SK-N-SH (cell line): Measurements from ENCODE around the gene CCNY. TPM values are rescaled to one million over a fixed set of nuclear protein-coding genes. Genes with fewer than 3 reads are reported as not detected.

Experiments
- CTCF ChIA-PET: fragments of 300-600, 350-600 bp; formaldehyde crosslinking; extraction: SDS; loops from one replicate; lab custom pipeline; 2021; lab: Yijun Ruan, JAX
- POLR2A ChIA-PET: fragments of 350-600 bp; sonication (Branson Sonifier 250); formaldehyde crosslinking; extraction: SDS; loops from one replicate; lab custom pipeline; 2020; ENCODE audit warnings: antibody characterized with exemption, inconsistent platforms; lab: Yijun Ruan, JAX
- DNase-seq: peaks from one replicate; pipeline ENCODE4 v3.0.0; 2012
- H2AFZ ChIP-seq: fragments of 200-600 bp; sonication (generic); 2 replicates; pipeline ENCODE4 v1.8.1; 2016; ENCODE audit warnings: antibody characterized with exemption, mild to moderate bottlenecking, low read depth
- H3F3A ChIP-seq: fragments of 200-600 bp; sonication (generic); replicated peaks from 2 replicates; pipeline ENCODE3; 2016; ENCODE audit warnings: antibody characterized with exemption, mild to moderate bottlenecking; ENCODE audit not compliant: insufficient read depth
- H3K27ac ChIP-seq, 2 experiments: fragments of 200-500 bp in 1 of 2; fragments of 200-600 bp in 1 of 2; sonication (Bioruptor generic) in 1 of 2; sonication (generic), shearing (Covaris generic) in 1 of 2; 2 replicates each; pipeline versions ENCODE4 v1.5.1 to v1.6.1; 2014 to 2016; ENCODE audit warnings: low read depth in 2 of 2, inconsistent platforms in 1 of 2, low read length in 1 of 2, mild to moderate bottlenecking in 1 of 2, mixed read lengths in 1 of 2
- H3K27me3 ChIP-seq: fragments of 200-600 bp; sonication (generic), shearing (Covaris generic); 2 replicates; pipeline ENCODE4 v1.6.1; 2016; ENCODE audit warnings: mixed run types; ENCODE audit not compliant: insufficient read depth
- H3K36me3 ChIP-seq, 2 experiments: fragments of 200-500 bp in 1 of 2; fragments of 200-600 bp in 1 of 2; sonication (Bioruptor generic) in 1 of 2; sonication (generic) in 1 of 2; replicated peaks in 1 of 2; 2 replicates each; pipeline versions ENCODE3 to v1.5.1; 2014 to 2016; ENCODE audit warnings: low read length in 1 of 2, mild to moderate bottlenecking in 1 of 2; ENCODE audit not compliant: insufficient read depth in 2 of 2, control insufficient read depth in 1 of 2
- H3K4me1 ChIP-seq, 2 experiments: fragments of 200-500 bp in 1 of 2; fragments of 200-600 bp in 1 of 2; sonication (Bioruptor generic) in 1 of 2; sonication (generic), shearing (Covaris generic) in 1 of 2; 2 replicates each; pipeline versions ENCODE4 v1.5.1 to v1.6.1; 2014 to 2016; ENCODE audit warnings: low read depth in 1 of 2, low read length in 1 of 2, mixed run types in 1 of 2; ENCODE audit not compliant: insufficient read depth in 2 of 2, control insufficient read depth in 1 of 2
- H3K4me2 ChIP-seq: fragments of 200-600 bp; sonication (generic), shearing (Covaris generic); 2 replicates; pipeline ENCODE4 v1.6.1; 2017; ENCODE audit warnings: mixed run types
- H3K4me3 ChIP-seq, 2 experiments: fragments of 200-500 bp in 1 of 2; fragments of 200-600 bp in 1 of 2; sonication (Bioruptor generic) in 1 of 2; sonication (generic), shearing (Covaris generic) in 1 of 2; 2 replicates each; pipeline versions ENCODE4 v1.5.1 to v1.8.1; 2014 to 2016; ENCODE audit warnings: low read depth in 2 of 2, inconsistent platforms in 1 of 2, low read length in 1 of 2, mild to moderate bottlenecking in 1 of 2, mixed read lengths in 1 of 2, moderate library complexity in 1 of 2
- H3K79me2 ChIP-seq: fragments of 200-600 bp; sonication (generic); 2 replicates; pipeline ENCODE4 v1.8.1; 2017; ENCODE audit warnings: mild to moderate bottlenecking; ENCODE audit not compliant: insufficient read depth
- H3K9ac ChIP-seq: fragments of 200-600 bp; sonication (generic); 2 replicates; pipeline ENCODE4 v1.6.1; 2017; ENCODE audit warnings: mixed run types
- H3K9me2 ChIP-seq: fragments of 200-600 bp; sonication (generic); 2 replicates; pipeline ENCODE4 v1.6.1; 2017; ENCODE audit warnings: mixed run types
- H3K9me3 ChIP-seq: fragments of 200-600 bp; sonication (generic); 2 replicates; pipeline ENCODE4 v1.6.1; 2017; ENCODE audit warnings: mixed run types, mild to moderate bottlenecking, moderate library complexity
- H4K20me1 ChIP-seq: fragments of 200-600 bp; sonication (generic); 2 replicates; pipeline ENCODE4 v1.6.1; 2017; ENCODE audit warnings: mild to moderate bottlenecking, mixed run types; ENCODE audit not compliant: insufficient read depth
- CHD2 ChIP-seq: fragments of 150-350 bp; IDR thresholded peaks from 2 replicates; pipeline ENCODE4 v1.6.1; 2018; ENCODE audit warnings: low read length; ENCODE audit not compliant: partially characterized antibody
- EP300 ChIP-seq, 2 experiments: IDR thresholded peaks; 2 replicates each; pipeline versions ENCODE4 v1.4.0 to v1.6.1; 2012; ENCODE audit warnings: borderline replicate concordance in 1 of 2, low read depth in 1 of 2, low read length in 1 of 2
- EZH2phosphoT487 ChIP-seq: fragments of 200-600 bp; sonication (generic); IDR thresholded peaks from 2 replicates; pipeline ENCODE4 v1.6.1; 2017; ENCODE audit warnings: low read depth, mixed run types, mild to moderate bottlenecking, antibody characterized with exemption, moderate library complexity, borderline replicate concordance
- FOSL2 ChIP-seq: IDR thresholded peaks from 2 replicates; pipeline ENCODE4 v1.4.0; 2012; ENCODE audit warnings: low read depth, mild to moderate bottlenecking, moderate library complexity, borderline replicate concordance
- FOXM1 ChIP-seq: IDR thresholded peaks from 2 replicates; pipeline ENCODE4 v1.4.0; 2012; ENCODE audit warnings: low read depth, mild to moderate bottlenecking
- JUND ChIP-seq: IDR thresholded peaks from 2 replicates; pipeline ENCODE4 v1.4.0; 2012
- MEF2A ChIP-seq: IDR thresholded peaks from 2 replicates; pipeline ENCODE4 v1.4.0; 2012; ENCODE audit warnings: low read depth, borderline replicate concordance
- POLR2AphosphoS5 ChIP-seq: IDR thresholded peaks from 2 replicates; pipeline ENCODE4 v1.6.1; 2012; ENCODE audit warnings: low read depth, low read length
- TCF12 ChIP-seq: IDR thresholded peaks from 2 replicates; pipeline ENCODE4 v1.4.0; 2012
- WGBS: methylation state at CpG from one replicate; pipeline ENCODE4 v1.1.6; 2017; ENCODE audit warnings: low lambda C conversion rate; 5-methylcytosine and 5-hydroxymethylcytosine counted together
- polyA plus RNA-seq, 3 experiments: library from polyadenylated mRNA; depleted of rRNA; stranded (reverse); fragments of >200 nt; gene quantifications; 2 replicates each; pipeline ENCODE4 v1.2.3, GENCODE V29; 2012
- TF ChIP-seq, protein P1 (sequence below): IDR thresholded peaks from 2 replicates; pipeline ENCODE4 v1.6.1; 2012; ENCODE audit warnings: mild to moderate bottlenecking, low read depth, low read length, moderate library complexity
- TF ChIP-seq, protein P2 (sequence below): IDR thresholded peaks from 2 replicates; pipeline ENCODE4; 2012
- TF ChIP-seq, protein P3 (sequence below): fragments of 200-600 bp; sonication (generic); IDR thresholded peaks from 2 replicates; pipeline ENCODE4 v1.6.1; 2017; ENCODE audit warnings: antibody characterized with exemption, mild to moderate bottlenecking, moderate library complexity
- TF ChIP-seq, protein P4 (sequence below): IDR thresholded peaks from 2 replicates; pipeline ENCODE4 v1.4.0; 2012; ENCODE audit warnings: low read depth
- TF ChIP-seq, protein P5 (sequence below): IDR thresholded peaks from 2 replicates; pipeline ENCODE4 v1.4.0; 2012; ENCODE audit warnings: low read depth, borderline replicate concordance

CCNY gene
- polyA plus RNA-seq, 1 of the 3 experiments (the other 2 are of a cell fraction) = 29.4 TPM

DNA sequence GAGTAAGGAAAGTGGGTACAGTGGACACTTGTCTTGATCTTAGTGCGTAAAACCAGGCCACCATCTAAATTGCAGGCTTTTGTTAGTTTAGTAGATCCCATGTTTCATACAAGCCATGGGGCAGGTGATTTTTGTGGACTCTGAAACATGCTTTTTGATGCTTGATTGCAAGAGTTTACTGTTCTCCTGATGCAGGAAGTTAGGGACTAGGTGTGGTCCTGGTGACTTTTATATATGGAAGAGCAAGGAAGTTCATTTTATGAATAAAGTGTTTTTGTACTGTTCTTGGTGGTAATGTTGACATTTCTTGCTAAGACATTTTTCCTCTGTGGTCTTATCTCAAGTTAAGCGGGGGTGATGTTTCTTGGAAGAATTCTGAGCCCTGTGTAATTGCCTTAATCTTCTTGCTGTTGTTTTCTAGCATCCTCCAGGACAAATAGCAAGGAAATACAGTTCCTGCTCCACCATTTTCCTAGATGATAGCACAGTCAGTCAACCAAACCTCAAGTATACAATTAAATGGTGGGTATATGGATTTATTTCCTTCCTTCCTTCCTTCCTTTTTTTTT, 179.9 kb downstream of the CCNY start:
- POLR2A ChIA-PET = no interaction called here
- no peak for DNase-seq
- Histone ChIP-seq H3K4me3 (no peak overlapping the region), H3K4me1 (peaks cover 0 to 7% of the 10 kb centered on the region in 2 experiments; a peak in 1 of 4 replicates), H3F3A (no peaks in the 10 kb centered on the region), H3K4me2 (no peak overlapping the region), H3K9me3 (no peaks in the 10 kb centered on the region), H3K9me2 (no peaks in the 10 kb centered on the region), H3K36me3 (peaks cover 0 to 2% of the 10 kb centered on the region in 2 experiments), H3K27me3 (no peaks in the 10 kb centered on the region), H4K20me1 (peaks cover 10% of the 10 kb centered on the region; the same call in 1 of the 2 replicates), H2AFZ (no peak overlapping the region), H3K9ac (no peak overlapping the region), H3K79me2 (peaks cover 26% of the 10 kb centered on the region), H3K27ac (no peak overlapping the region)
- WGBS = 100% methylated on average over 2 of the region's 2 CpGs
- TF ChIP-seq, protein P1, sequence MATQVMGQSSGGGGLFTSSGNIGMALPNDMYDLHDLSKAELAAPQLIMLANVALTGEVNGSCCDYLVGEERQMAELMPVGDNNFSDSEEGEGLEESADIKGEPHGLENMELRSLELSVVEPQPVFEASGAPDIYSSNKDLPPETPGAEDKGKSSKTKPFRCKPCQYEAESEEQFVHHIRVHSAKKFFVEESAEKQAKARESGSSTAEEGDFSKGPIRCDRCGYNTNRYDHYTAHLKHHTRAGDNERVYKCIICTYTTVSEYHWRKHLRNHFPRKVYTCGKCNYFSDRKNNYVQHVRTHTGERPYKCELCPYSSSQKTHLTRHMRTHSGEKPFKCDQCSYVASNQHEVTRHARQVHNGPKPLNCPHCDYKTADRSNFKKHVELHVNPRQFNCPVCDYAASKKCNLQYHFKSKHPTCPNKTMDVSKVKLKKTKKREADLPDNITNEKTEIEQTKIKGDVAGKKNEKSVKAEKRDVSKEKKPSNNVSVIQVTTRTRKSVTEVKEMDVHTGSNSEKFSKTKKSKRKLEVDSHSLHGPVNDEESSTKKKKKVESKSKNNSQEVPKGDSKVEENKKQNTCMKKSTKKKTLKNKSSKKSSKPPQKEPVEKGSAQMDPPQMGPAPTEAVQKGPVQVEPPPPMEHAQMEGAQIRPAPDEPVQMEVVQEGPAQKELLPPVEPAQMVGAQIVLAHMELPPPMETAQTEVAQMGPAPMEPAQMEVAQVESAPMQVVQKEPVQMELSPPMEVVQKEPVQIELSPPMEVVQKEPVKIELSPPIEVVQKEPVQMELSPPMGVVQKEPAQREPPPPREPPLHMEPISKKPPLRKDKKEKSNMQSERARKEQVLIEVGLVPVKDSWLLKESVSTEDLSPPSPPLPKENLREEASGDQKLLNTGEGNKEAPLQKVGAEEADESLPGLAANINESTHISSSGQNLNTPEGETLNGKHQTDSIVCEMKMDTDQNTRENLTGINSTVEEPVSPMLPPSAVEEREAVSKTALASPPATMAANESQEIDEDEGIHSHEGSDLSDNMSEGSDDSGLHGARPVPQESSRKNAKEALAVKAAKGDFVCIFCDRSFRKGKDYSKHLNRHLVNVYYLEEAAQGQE = no peak
- TF ChIP-seq JUND (no peak), POLR2AphosphoS5 (no peak), FOSL2 (no peak), MEF2A (no peak), EP300 (IDR thresholded peaks at IDR 0.05; ENCODE audit: borderline replicate concordance in 1 of 2, low read depth in 1 of 2, low read length in 1 of 2) (no peak), FOXM1 (no peak), CHD2 (no peak), EZH2phosphoT487 (no peak), TCF12 (no peak)
- TF ChIP-seq, protein P2, sequence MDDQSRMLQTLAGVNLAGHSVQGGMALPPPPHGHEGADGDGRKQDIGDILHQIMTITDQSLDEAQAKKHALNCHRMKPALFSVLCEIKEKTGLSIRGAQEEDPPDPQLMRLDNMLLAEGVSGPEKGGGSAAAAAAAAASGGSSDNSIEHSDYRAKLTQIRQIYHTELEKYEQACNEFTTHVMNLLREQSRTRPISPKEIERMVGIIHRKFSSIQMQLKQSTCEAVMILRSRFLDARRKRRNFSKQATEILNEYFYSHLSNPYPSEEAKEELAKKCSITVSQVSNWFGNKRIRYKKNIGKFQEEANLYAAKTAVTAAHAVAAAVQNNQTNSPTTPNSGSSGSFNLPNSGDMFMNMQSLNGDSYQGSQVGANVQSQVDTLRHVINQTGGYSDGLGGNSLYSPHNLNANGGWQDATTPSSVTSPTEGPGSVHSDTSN = no peak
- TF ChIP-seq, protein P3, sequence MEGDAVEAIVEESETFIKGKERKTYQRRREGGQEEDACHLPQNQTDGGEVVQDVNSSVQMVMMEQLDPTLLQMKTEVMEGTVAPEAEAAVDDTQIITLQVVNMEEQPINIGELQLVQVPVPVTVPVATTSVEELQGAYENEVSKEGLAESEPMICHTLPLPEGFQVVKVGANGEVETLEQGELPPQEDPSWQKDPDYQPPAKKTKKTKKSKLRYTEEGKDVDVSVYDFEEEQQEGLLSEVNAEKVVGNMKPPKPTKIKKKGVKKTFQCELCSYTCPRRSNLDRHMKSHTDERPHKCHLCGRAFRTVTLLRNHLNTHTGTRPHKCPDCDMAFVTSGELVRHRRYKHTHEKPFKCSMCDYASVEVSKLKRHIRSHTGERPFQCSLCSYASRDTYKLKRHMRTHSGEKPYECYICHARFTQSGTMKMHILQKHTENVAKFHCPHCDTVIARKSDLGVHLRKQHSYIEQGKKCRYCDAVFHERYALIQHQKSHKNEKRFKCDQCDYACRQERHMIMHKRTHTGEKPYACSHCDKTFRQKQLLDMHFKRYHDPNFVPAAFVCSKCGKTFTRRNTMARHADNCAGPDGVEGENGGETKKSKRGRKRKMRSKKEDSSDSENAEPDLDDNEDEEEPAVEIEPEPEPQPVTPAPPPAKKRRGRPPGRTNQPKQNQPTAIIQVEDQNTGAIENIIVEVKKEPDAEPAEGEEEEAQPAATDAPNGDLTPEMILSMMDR = no peak
- TF ChIP-seq, protein P4, sequence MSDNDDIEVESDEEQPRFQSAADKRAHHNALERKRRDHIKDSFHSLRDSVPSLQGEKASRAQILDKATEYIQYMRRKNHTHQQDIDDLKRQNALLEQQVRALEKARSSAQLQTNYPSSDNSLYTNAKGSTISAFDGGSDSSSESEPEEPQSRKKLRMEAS = no peak
- TF ChIP-seq, protein P5, sequence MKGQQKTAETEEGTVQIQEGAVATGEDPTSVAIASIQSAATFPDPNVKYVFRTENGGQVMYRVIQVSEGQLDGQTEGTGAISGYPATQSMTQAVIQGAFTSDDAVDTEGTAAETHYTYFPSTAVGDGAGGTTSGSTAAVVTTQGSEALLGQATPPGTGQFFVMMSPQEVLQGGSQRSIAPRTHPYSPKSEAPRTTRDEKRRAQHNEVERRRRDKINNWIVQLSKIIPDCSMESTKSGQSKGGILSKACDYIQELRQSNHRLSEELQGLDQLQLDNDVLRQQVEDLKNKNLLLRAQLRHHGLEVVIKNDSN = no peak
- CTCF ChIA-PET = no interaction called here
